GM12875 (cell line): ENCODE results near the gene SYT5.
"Not testable (repeated sequence)": the region's sequence is repeated elsewhere in the genome, so short reads cannot be mapped to it uniquely, and the experiment has no call there.

Source experiments
- H3K4me3 ChIP-seq: one replicate; pipeline ENCODE4 v1.5.1; 2011; ENCODE audit warnings: low read depth, low read length, control low read depth
- TF ChIP-seq, protein P1 (sequence below): IDR thresholded peaks from 2 replicates; pipeline ENCODE4 v1.5.1; 2011; ENCODE audit warnings: low read depth, mild to moderate bottlenecking, control low read depth, inconsistent platforms, low read length, moderate library complexity, borderline replicate concordance; ENCODE audit not compliant: insufficient read depth

The SYT5 gene

DNA sequence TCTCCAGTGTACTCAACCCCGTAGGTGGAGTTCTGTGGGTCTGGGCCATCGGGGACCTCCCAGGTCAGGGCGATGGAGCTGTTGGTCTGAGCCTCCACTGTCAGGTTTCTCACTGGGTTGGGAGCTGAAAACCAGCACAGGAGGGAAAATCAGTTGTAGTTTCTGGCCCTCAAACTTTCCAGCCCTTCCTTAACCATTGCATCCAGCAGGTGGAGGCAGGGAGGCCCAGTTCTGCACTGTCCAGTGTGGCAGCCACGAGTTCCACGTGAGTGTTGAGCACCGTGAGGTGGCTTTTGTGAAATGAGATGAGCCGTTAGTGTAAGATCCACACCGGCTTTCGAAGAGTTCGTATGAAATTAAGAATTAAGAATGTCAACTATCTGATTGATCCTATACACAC is 22.1 kb upstream of the SYT5 start:
- TF ChIP-seq, protein P1, sequence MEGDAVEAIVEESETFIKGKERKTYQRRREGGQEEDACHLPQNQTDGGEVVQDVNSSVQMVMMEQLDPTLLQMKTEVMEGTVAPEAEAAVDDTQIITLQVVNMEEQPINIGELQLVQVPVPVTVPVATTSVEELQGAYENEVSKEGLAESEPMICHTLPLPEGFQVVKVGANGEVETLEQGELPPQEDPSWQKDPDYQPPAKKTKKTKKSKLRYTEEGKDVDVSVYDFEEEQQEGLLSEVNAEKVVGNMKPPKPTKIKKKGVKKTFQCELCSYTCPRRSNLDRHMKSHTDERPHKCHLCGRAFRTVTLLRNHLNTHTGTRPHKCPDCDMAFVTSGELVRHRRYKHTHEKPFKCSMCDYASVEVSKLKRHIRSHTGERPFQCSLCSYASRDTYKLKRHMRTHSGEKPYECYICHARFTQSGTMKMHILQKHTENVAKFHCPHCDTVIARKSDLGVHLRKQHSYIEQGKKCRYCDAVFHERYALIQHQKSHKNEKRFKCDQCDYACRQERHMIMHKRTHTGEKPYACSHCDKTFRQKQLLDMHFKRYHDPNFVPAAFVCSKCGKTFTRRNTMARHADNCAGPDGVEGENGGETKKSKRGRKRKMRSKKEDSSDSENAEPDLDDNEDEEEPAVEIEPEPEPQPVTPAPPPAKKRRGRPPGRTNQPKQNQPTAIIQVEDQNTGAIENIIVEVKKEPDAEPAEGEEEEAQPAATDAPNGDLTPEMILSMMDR = peak; percentile 17; the same call in 1 of the 2 replicates
- not testable (repeated sequence) for H3K4me3 ChIP-seq

DNA sequence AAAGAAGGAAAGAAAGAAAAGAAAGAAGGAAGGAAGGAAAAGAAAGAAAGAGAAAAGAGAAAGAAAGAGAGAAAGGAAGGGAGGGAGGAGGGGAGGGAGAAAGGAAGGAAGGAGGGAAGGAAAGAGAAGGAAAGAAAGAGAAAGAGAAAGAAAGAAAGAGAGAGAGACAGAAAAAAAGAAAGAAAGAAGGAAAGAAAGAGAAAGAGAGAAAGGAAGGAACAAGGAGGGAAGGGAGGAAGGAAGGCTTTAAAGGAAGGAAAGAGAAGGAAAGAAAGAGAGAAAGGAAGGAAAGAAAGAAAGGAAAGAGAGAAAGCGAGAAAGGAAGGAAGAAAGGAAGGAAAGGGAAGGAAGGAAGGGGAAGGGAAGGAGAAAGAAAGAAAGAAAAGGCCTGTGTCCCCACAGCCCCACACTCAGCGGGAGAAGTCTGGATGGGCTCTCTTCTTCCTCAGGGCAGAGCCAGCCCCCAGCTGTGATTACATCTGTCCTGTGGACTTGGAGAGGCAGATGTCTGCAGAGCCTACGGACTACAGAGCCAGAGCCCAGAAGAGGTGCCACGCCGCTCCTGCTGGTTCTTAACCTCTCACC is 19.6 kb upstream of the SYT5 start:
- no peak overlapping the region for H3K4me3 ChIP-seq
- TF ChIP-seq, protein P1 = no peak

DNA sequence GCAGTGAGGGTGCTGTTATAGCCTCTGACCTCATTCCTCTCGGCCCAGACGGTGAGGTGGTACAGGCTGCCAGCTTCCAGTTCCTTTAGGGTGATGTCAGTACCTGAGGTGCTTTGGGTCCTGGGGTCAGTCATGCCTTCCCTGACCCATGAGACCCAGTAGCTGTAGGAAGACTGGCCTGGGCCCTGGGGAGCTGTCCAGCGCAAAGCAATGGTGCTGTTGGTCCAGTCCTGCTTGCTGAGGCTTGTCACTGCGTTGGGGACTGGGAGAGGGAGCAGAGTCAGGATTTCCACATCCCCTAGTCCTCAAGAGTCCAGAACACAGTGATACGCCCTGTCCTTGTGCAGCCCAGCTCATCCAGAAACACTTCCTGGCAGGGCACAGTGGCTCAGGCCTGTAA is 18.6 kb upstream of the SYT5 start:
- TF ChIP-seq, protein P1 = no peak
- no peak overlapping the region for H3K4me3 ChIP-seq

DNA sequence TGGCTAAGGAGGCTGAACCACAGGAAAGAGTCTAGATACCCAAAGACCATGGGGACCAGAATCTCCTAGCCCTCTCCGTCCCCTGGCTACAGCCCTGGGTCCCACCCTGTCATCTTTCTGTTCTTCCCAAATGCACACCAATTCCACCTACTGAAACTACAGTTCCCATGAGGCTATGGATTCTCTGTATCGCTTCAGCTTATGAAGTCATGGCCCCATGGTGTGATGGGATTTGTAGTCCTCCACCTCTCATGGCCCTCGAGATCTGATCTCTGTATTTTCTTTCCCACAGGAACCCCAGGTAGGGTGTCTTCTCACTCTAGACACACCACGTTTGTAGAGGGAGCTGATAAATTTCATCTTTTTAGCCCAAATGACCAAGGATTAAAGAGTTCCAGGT is 17.4 kb upstream of the SYT5 start:
- no peak overlapping the region for H3K4me3 ChIP-seq
- TF ChIP-seq, protein P1 = no peak

DNA sequence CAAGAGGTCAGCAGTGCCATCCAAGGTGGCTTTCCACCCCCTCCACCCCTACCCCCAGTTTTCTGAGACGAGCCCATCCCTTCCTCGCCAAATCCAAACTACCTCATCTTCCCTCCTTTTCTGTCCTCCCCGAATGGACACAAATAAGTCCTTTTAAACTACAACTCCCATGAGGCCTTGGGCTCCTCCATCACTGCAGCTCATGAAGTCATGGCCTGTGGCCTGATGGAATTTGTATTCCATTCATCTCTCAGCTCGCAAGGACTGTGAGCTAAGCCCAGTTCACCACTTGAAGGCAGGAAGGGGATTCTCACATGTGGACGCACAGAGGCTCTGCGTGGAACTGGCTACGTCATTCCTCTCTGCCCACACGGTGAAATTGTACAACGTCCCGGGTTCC is 16.7 kb upstream of the SYT5 start:
- TF ChIP-seq, protein P1 = no peak
- H3K4me3 ChIP-seq = no peak overlapping the region

DNA sequence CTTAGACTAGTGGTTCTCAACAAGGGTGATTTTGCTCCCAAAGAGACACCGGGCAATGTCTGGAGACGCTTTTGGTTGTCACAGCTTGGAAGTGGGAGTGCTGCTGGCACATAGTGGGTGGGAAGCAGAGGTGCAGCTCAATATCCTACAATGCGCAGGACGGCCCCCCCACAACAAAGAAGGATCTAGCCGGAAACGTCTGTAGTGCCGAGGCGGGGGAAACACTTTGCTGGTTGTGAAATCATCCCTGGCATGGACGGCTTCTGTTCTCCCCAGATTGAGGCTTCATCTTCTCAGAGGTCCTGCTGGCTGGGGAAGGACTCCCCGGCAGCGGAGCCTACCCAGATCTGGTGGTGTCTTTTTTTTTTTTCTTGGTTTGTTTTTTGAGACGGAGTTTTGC is 13.4 kb upstream of the SYT5 start:
- H3K4me3 ChIP-seq = no peak overlapping the region
- TF ChIP-seq, protein P1 = no peak

DNA sequence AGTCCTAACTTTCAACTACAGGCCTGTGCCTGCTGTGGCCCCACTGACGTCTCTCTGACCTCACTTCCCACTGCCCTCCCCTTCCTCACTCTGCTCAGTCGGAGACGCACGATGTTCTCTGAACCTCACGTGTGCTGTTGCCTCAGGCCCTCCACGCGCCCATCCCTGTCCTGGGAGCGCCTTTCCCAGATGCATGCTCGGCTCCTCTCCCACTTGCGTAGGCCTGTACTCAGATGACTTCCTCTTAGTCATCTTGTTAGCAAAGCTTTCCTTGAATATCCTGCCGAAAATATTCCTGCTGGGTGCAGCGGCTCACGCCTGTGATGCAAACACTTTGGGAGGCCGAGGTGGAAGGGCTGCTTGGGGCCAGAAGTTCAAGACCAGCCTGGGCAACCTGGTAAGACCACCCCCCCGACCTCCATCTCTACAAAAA is 9.3 kb upstream of the SYT5 start:
- TF ChIP-seq, protein P1 = no peak
- H3K4me3 ChIP-seq = no peak overlapping the region
